Stomach (tissue), 9 donors: Measurements from ENCODE around the gene SLAIN2. TPM values are rescaled to one million over a fixed set of nuclear protein-coding genes. Genes with fewer than 3 reads are reported as not detected.

ENCODE experiments used
- DNase-seq, 2 donors: peaks; one replicate each; pipeline versions ENCODE4 v3.0.0 to v3.0.0-alpha.2; 2013 to 2019
- H3K27ac ChIP-seq, 5 donors: fragments of 200-600 bp in 4 of 5; sonication (generic) in 4 of 5; one replicate each; pipeline ENCODE4 v1.5.1; 2013 to 2019; ENCODE audit warnings: mild to moderate bottlenecking in 1 of 5, moderate library complexity in 1 of 5
- H3K27me3 ChIP-seq, 3 donors: fragments of 200-600 bp; sonication (generic); one replicate each; pipeline ENCODE4 v1.5.1; 2017 to 2019; ENCODE audit warnings: mixed run types in 1 of 3
- H3K36me3 ChIP-seq, 4 donors: fragments of 200-600 bp; sonication (generic); 1 replicate in 3 of 4; 2 replicates in 1 of 4; pipeline ENCODE4 v1.5.1; 2016 to 2019
- H3K4me1 ChIP-seq, 4 donors: fragments of 200-600 bp; sonication (generic); one replicate each; pipeline ENCODE4 v1.5.1; 2016 to 2019
- H3K4me3 ChIP-seq, 4 donors: fragments of 200-600 bp; sonication (generic) in 3 of 4; one replicate each; pipeline ENCODE4 v1.5.1; 2016 to 2019; ENCODE audit warnings: mild to moderate bottlenecking in 1 of 4
- H3K9me3 ChIP-seq, 4 donors: fragments of 200-600 bp; sonication (generic); one replicate each; pipeline ENCODE4 v1.5.1; 2016 to 2019
- CTCF ChIP-seq, 7 experiments: fragments of 450-650 bp in 4 of 7; fragments of 200-600 bp in 3 of 7; sonication (generic) in 3 of 7; IDR thresholded peaks; one replicate each; pipeline ENCODE4 v1.5.1; 2016 to 2019; ENCODE audit warnings: antibody characterized with exemption in 7 of 7, control low read depth in 2 of 7, mild to moderate bottlenecking in 1 of 7
- EP300 ChIP-seq: sonication (generic); formaldehyde crosslinking; IDR thresholded peaks from one replicate; pipeline ENCODE4 v1.6.1; 2017; ENCODE audit warnings: antibody characterized with exemption
- POLR2A ChIP-seq, 4 donors: fragments of 450-650 bp; IDR thresholded peaks; one replicate each; pipeline ENCODE4 v1.6.1; 2016; ENCODE audit warnings: antibody characterized with exemption in 4 of 4, control low read depth in 2 of 4, mild to moderate bottlenecking in 1 of 4, moderate library complexity in 1 of 4
- POLR2AphosphoS5 ChIP-seq, 3 donors: sonication (generic); formaldehyde crosslinking; IDR thresholded peaks; one replicate each; pipeline ENCODE4 v1.6.1; 2016; ENCODE audit warnings: antibody characterized with exemption in 3 of 3
- WGBS, 5 donors: extraction: QIAGEN DNeasy Blood & Tissue Kit in 3 of 5; methylation state at CpG; one replicate each; pipeline versions ENCODE4 v1.1.5 to v1.1.7; 2013 to 2018; 5-methylcytosine and 5-hydroxymethylcytosine counted together
- intact Hi-C: fragments of 100-400 bp; cut with DNase I; formaldehyde crosslinking; loops from one replicate; pipeline ENCODE4 v1.15.1; 2023; ENCODE audit warnings: low total_unique reads
- polyA plus RNA-seq, 3 donors: library from polyadenylated mRNA; stranded (reverse); fragments of 200-250 nt; gene quantifications; one replicate each; pipeline ENCODE4 v1.2.3, GENCODE V29; 2013
- total RNA-seq, 5 donors: library from RNA; depleted of rRNA; stranded (reverse); fragments of >200 nt; gene quantifications; one replicate each; pipeline versions ENCODE4 v1.1.0 to v1.2.3, GENCODE V29; 2014 to 2016
- donor health status: healthy with polysubstance abuse.
- donor health status: Bipolar disorder and iron deficiency.
- donor health status: healthy.

Gene SLAIN2
- total and polyA plus RNA-seq, 8 donors = 16.7 to 274 (median 34.9) TPM

- intact Hi-C loops = no loop called here
- no peak overlapping the region for H3K4me3 ChIP-seq
- H3K4me1 ChIP-seq = peaks cover 0 to 17% (median 6%) of the 10 kb centered on the region in 4 donors
- no peaks in the 10 kb centered on the region for H3K36me3 ChIP-seq
- no peak for DNase-seq
- no peaks in the 10 kb centered on the region for H3K9me3 ChIP-seq
- no peak overlapping the region for H3K27ac ChIP-seq
- WGBS, 5 donors = 67 to 87% (median 78%) methylated on average over 5 of the region's 5 CpGs
- no peak for TF ChIP-seq POLR2AphosphoS5 (IDR thresholded peaks at IDR 0.05)
- no peak for TF ChIP-seq POLR2A (IDR thresholded peaks at IDR 0.05)
- TF ChIP-seq EP300 = no peak
- TF ChIP-seq CTCF (IDR thresholded peaks at IDR 0.05) = no peak
- H3K27me3 ChIP-seq = no peaks in the 10 kb centered on the region
Observed at GRCh38 chr4:48334900-48335384, 6.4 kb upstream of the SLAIN2 start.

DNA sequence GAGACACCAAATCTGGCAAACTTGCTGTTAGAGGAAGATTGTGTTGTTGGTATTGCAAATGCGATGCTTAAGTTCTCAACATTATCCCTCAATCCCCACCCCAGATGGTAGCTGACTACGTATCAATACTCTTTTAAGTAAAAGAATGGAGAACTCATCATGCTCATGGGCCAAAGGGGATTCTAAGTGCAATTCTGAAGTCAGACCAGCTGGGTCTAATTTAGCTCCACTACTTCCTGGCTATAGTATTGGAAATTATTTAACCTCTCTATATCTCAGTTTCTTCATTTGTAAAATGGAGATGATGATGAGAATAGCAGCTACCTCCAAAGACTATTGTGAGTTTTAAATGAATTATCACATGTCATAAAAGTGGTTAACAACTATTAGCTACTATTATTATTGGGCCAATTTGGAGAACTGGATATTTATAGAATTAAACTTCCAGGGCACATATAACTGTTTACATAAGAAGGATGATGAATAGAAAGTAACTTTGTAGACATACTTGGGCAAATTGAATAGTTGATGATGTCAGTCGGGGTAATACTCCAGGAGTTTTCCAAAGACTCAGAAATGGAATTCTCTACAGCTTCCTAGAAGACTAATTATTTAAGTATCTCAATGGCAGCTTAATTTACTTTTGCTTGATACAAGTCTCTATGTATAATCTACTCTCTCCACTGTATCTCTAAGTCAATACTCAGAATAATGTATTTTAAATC is 5.0 kb upstream of the SLAIN2 start:
- Histone ChIP-seq H3K27me3 (no peaks in the 10 kb centered on the region), H3K27ac (no peak overlapping the region), H3K4me1 (peaks cover 0 to 15% (median 9%) of the 10 kb centered on the region in 4 donors), H3K4me3 (no peak overlapping the region), H3K9me3 (no peaks in the 10 kb centered on the region), H3K36me3 (no peaks in the 10 kb centered on the region)
- intact Hi-C loops = no loop called here
- no peak for DNase-seq
- TF ChIP-seq POLR2AphosphoS5 (IDR thresholded peaks at IDR 0.05) (no peak), EP300 (no peak), CTCF (IDR thresholded peaks at IDR 0.05) (no peak)
- 93 to 96% (median 95%) methylated on average over 3 of the region's 3 CpGs for WGBS, 5 donors

- intact Hi-C loops = no loop called here
- peaks cover under 1 to 20% (median 17%) of the 10 kb centered on the region in 4 donors for H3K4me1 ChIP-seq
- H3K4me3 ChIP-seq = no peak overlapping the region
- no peaks in the 10 kb centered on the region for H3K9me3 ChIP-seq
- H3K36me3 ChIP-seq = no peaks in the 10 kb centered on the region
- H3K27ac ChIP-seq = no peak overlapping the region
- no peaks in the 10 kb centered on the region for H3K27me3 ChIP-seq
- DNase-seq = peak in 1 of 2 donors; percentile 70
- no peak for TF ChIP-seq POLR2AphosphoS5 (IDR thresholded peaks at IDR 0.05)
- TF ChIP-seq CTCF (IDR thresholded peaks at IDR 0.05) = no peak
- TF ChIP-seq POLR2A (IDR thresholded peaks at IDR 0.05) = no peak
- TF ChIP-seq EP300 = no peak
Observed at GRCh38 chr4:48337731-48338130, 3.6 kb upstream of the SLAIN2 start.

DNA sequence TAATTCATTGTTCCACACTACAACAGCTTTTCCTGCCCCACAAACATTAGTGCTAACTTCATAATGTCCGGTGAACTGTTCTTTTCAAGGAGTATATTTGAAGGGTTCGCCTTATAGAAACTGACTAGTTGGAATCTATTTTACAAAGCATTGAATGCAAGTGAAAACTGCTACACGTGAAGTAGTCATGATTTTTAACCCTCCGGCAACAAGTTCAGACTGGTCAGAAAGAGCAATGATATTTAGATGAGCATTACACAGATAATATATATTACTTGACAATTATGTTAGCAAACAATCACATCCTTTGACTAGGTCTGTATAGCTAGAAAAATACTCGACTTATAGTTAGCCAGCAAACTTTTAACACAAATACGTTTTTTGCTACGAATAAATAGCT is 1.7 kb upstream of the SLAIN2 start:
- no peaks in the 10 kb centered on the region for H3K36me3 ChIP-seq
- H3K27ac ChIP-seq = peak overlapping the region in 1 of 5 donors; percentile 95
- no peak overlapping the region for H3K4me3 ChIP-seq
- 79 to 84% (median 83%) methylated on average over 7 of the region's 7 CpGs for WGBS, 5 donors
- no peak for DNase-seq
- intact Hi-C loops = no loop called here
- no peaks in the 10 kb centered on the region for H3K27me3 ChIP-seq
- H3K4me1 ChIP-seq = peaks cover 17 to 39% (median 35%) of the 10 kb centered on the region in 4 donors
- no peaks in the 10 kb centered on the region for H3K9me3 ChIP-seq
- TF ChIP-seq POLR2AphosphoS5 (IDR thresholded peaks at IDR 0.05) = no peak
- no peak for TF ChIP-seq EP300
- no peak for TF ChIP-seq POLR2A (IDR thresholded peaks at IDR 0.05)
- no peak for TF ChIP-seq CTCF (IDR thresholded peaks at IDR 0.05)
